Measurements from ENCODE around the gene TOE1.

The TOE1 gene

GRCh38 chr1:45345014-45345413 lies 5.0 kb downstream of the TOE1 start:
- no peak for TF ChIP-seq CTCF (IDR thresholded peaks at IDR 0.05; ENCODE audit: low read depth, low read length)
- no peak for DNase-seq (ENCODE audit: low read depth, low spot score)
- H3K4me3 ChIP-seq (ENCODE audit: low read depth, low read length) = no peak overlapping the region
- in situ Hi-C loops (cut with HindIII; ENCODE audit: low sequenced_read_pairs) = no loop called here

- no peak for TF ChIP-seq CTCF (IDR thresholded peaks at IDR 0.05; ENCODE audit: low read depth, low read length)
- H3K4me3 ChIP-seq (ENCODE audit: low read depth, low read length) = no peak overlapping the region
- DNase-seq (ENCODE audit: low read depth, low spot score) = no peak
- in situ Hi-C loops (cut with HindIII; ENCODE audit: low sequenced_read_pairs) = no loop called here
These were observed 6.5 kb downstream of the TOE1 start for GRCh38 chr1:45346473-45346872.

- no peak for TF ChIP-seq CTCF (IDR thresholded peaks at IDR 0.05; ENCODE audit: low read depth, low read length)
- peak; percentile 29 for DNase-seq (ENCODE audit: low read depth, low spot score)
- in situ Hi-C loops (cut with HindIII; ENCODE audit: low sequenced_read_pairs) = no loop called here
- no peak overlapping the region for H3K4me3 ChIP-seq (ENCODE audit: low read depth, low read length)
These were observed 8.1 kb downstream of the TOE1 start for GRCh38 chr1:45348020-45348419.

- in situ Hi-C loops (cut with HindIII; ENCODE audit: low sequenced_read_pairs) = no loop called here
- DNase-seq (ENCODE audit: low read depth, low spot score) = no peak
- TF ChIP-seq CTCF (IDR thresholded peaks at IDR 0.05; ENCODE audit: low read depth, low read length) = no peak
- no peak overlapping the region for H3K4me3 ChIP-seq (ENCODE audit: low read depth, low read length)
These were observed 8.6 kb downstream of the TOE1 start for GRCh38 chr1:45348609-45348965.

GRCh38 chr1:45348966-45349677 lies 9.2 kb downstream of the TOE1 start:
- H3K4me3 ChIP-seq (ENCODE audit: low read depth, low read length) = no peak overlapping the region
- no peak for DNase-seq (ENCODE audit: low read depth, low spot score)
- TF ChIP-seq CTCF (IDR thresholded peaks at IDR 0.05; ENCODE audit: low read depth, low read length) = no peak
- in situ Hi-C loops (cut with HindIII; ENCODE audit: low sequenced_read_pairs) = no loop called here

GRCh38 chr1:45351508-45351907 lies 11.5 kb downstream of the TOE1 start:
- no peak for TF ChIP-seq CTCF (IDR thresholded peaks at IDR 0.05; ENCODE audit: low read depth, low read length)
- no peak overlapping the region for H3K4me3 ChIP-seq (ENCODE audit: low read depth, low read length)
- in situ Hi-C loops (cut with HindIII; ENCODE audit: low sequenced_read_pairs) = no loop called here
- no peak for DNase-seq (ENCODE audit: low read depth, low spot score)
